HG03139 (cell line): Measurements from ENCODE around the gene ZNF280C.
"Not testable (repeated sequence)": the region's sequence is repeated elsewhere in the genome, so short reads cannot be mapped to it uniquely, and the experiment has no call there.

Experiments used
- ATAC-seq: cut with Tn5 transposase; IDR thresholded peaks from one replicate; pipeline ENCODE4 v1.9.1; 2021; ENCODE audit not compliant: unreplicated experiment

The ZNF280C gene

GRCh38 chrX:130262231-130262630, 6.5 kb downstream of the ZNF280C start:
- no peak for ATAC-seq

GRCh38 chrX:130261296-130261893, 7.3 kb downstream of the ZNF280C start:
- no peak for ATAC-seq

GRCh38 chrX:130260316-130260715, 8.4 kb downstream of the ZNF280C start:
- no peak for ATAC-seq

GRCh38 chrX:130253916-130254315, 14.8 kb downstream of the ZNF280C start:
- ATAC-seq = no peak

- no peak for ATAC-seq
Observed at GRCh38 chrX:130251671-130252070, 17.0 kb downstream of the ZNF280C start.

GRCh38 chrX:130247996-130248395, 20.7 kb downstream of the ZNF280C start:
- ATAC-seq = no peak

GRCh38 chrX:130246084-130246483, 22.6 kb downstream of the ZNF280C start:
- ATAC-seq = no peak

GRCh38 chrX:130245441-130245840, 23.3 kb downstream of the ZNF280C start:
- no peak for ATAC-seq

- ATAC-seq = not testable (repeated sequence)
Observed at GRCh38 chrX:130231184-130231583, 37.5 kb downstream of the ZNF280C start.

GRCh38 chrX:130228871-130229270, 39.8 kb downstream of the ZNF280C start:
- ATAC-seq = no peak

GRCh38 chrX:130224810-130225209, 43.9 kb downstream of the ZNF280C start:
- ATAC-seq = no peak

- ATAC-seq = no peak
Observed at GRCh38 chrX:130216320-130216719, 52.4 kb downstream of the ZNF280C start.

GRCh38 chrX:130213376-130213775, 55.3 kb downstream of the ZNF280C start:
- no peak for ATAC-seq

- no peak for ATAC-seq
Observed at GRCh38 chrX:130212371-130212770, 56.3 kb downstream of the ZNF280C start.

- no peak for ATAC-seq
Observed at GRCh38 chrX:130211415-130212186, 57.1 kb downstream of the ZNF280C start.

- no peak for ATAC-seq
Observed at GRCh38 chrX:130204647-130205046, 64.1 kb downstream of the ZNF280C start.

- no peak for ATAC-seq
Observed at GRCh38 chrX:130197464-130197863, 71.2 kb downstream of the ZNF280C start.

GRCh38 chrX:130196466-130196865, 72.2 kb downstream of the ZNF280C start:
- no peak for ATAC-seq

- ATAC-seq = no peak
Observed at GRCh38 chrX:130190801-130191200, 77.9 kb downstream of the ZNF280C start.

- ATAC-seq = no peak
Observed at GRCh38 chrX:130186651-130187050, 82.0 kb downstream of the ZNF280C start.

- ATAC-seq = no peak
Observed at GRCh38 chrX:130184857-130185256, 83.8 kb downstream of the ZNF280C start.

GRCh38 chrX:130184168-130184567, 84.5 kb downstream of the ZNF280C start:
- no peak for ATAC-seq
